DMS53 (cell line): Measurements from ENCODE around the gene NDUFS4.
A peak's percentile ranks its signal among the peaks of the same experiment; 100 is the strongest.
"Not testable (repeated sequence)": the region's sequence is repeated elsewhere in the genome, so short reads cannot be mapped to it uniquely, and the experiment has no call there.

Experiments
- DNase-seq: peaks from one replicate; lab custom pipeline; 2025; lab: John Stamatoyannopoulos, UW

The NDUFS4 gene

DNA sequence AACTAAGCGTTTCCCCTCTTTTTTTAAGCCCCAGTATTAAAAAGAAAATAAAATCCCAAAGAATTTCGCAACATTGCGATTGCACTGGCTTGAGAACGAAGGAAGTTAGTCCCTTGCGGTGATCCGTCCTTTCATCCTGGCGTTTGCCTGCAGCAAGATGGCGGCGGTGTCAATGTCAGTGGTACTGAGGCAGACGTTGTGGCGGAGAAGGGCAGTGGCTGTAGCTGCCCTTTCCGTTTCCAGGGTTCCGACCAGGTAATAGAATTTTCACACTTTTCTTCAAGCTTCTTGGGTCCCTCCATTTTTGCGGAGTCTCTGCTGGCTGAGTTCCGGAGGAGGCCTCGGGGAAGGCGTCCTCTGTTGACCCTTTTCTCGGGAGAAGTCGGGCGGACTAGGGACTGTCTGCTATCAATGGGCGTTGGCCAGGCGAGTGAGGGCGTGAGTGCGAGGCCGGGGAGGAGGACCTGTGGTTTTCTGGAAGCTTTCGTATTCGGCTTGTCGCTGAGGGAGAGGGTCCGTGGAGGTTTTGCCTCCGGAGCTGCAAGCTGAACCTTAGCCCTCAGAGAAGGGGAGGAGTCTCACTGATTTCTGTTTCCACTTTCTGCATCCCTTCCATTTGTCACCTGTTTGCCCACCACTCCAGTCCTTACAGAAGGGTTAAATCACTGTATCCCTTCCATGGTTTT is at the start of gene NDUFS4:
Gene NDUFS4, plus strand, starts transcription at position 134 of the 686 bp plus-strand sequence. Its CDS starts 24 bp downstream, at position 158.
- peak; percentile 93 for DNase-seq

DNA sequence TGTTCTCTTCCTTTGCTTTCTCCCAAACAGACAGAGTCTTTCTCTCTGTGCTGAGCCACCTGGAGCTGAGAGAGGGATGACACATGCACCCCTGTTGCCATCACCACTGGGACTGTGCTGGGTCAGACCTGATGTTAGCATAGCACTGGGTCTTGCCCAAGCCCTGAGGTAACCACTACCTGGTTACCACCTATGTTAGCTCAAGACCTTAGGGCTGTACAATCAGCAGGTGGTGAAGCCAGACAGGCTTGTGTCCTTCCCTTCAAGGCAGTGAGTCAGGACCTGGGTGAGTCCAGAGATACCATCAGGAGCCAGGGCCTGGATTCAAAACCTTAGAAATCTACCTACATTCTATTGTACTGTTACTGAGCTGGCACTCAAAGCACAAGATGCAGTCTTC is 47.9 kb upstream of the NDUFS4 start:
- DNase-seq = no peak

DNA sequence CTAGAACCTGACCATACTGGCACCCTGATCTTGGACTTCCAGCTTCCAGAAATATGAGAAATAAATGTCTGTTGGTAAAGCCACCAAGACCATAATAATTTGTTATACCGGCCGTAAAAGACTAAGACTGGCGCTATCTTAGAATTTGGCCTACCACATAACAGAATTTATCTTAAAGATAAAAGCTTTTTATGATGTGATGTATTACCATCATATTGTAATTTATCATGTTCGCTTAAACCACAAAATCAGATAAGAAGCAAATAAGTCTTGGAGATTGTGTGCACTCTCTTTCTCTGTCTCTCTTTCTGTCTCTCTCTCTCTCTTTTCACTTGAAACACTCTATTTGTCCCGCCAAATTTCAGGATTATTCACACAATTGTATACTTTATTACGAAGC is 44.5 kb upstream of the NDUFS4 start:
- DNase-seq = no peak

DNA sequence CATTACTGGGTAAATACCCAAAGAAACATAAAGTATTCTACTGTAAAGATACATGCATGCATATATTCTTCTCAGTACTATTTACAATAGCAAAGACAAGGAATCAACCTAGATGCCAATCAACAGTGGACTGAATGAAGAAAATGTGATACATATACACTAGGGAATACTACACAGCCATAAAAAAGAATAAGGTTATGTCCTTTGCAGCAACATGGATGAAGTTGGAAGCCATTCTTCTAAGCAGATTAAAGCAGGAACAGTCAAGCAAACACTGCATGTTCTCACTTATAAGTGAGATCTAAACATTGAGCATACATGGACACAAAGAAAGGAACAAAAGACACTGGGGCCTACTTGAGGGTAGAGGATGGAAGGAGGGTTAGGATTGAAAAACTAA is 39.6 kb upstream of the NDUFS4 start:
- DNase-seq = no peak

DNA sequence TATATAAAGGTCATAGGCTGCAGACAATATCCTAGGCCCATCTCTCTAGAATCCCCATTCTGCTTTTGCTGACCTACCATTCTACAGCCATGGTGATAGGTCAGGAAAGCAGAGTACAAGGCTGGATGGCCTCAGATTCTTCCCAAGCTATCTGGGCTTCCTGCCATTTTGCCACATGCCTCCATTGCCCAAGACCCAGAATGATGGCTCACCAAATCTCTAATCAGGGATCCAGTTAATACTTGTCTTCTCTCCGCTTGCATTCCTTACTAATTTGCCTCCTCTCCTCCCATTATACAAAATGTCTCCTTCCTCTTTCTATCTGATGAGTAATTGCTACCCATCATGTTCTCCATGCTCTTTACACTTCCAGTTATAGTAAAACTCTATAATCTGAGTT is 22.7 kb upstream of the NDUFS4 start:
- DNase-seq = no peak

DNA sequence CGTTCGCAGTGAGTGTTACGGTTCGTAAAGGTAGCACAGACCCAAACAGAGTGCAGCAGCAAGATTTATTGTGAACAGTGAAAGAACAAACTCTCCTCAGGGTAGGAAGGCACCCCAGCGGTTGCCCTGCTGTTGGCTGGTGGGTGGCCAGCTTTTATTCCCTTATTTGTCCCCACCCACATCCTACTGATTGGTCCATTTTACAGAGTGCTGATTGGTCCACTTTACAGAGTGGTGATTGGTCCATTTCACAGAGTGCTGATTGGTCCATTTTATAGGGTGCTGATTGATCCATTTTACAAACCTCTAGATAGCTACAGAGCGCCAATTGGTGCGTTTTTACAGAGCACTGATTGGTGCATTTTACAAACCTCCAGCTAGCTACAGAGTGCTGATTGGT is 19.7 kb upstream of the NDUFS4 start:
- not testable (repeated sequence) for DNase-seq

DNA sequence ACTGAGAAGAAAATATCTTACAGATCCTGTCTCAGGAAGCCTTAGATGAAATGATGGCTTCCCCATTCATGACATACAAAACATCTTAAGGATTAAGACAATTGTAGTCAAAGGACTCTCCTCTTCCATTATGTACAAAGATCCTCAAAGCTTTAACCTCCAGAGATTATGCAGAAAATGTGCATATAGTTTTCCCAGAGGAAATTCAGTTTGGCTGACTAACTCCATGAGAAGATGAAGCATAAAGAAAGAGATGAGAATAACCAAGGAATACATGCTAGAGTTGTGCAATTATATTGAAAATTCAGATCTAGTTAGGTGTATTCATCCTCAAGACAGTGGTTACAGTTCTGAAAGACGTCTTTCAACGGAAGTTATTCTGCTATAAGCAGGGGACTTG is 18.6 kb upstream of the NDUFS4 start:
- DNase-seq = no peak

DNA sequence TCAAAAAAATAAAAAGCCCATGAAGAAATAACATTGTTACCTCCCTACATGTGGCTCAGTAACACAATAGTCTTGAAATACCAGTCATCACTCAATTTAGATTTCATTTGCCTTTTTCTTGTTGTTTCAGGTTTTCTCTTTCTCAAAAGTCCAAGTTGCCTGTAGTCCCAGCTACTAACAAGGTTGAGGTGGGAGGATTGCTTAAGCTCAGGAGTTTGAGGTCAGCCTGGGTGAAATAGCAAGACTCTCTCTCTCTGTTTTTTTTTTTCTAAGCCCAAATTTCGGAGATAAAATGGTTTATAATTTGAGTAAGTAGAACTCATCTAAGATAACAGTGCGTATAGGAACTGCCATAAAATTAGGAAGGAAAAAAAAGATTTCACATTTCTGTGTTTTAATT is 17.5 kb upstream of the NDUFS4 start:
- no peak for DNase-seq

DNA sequence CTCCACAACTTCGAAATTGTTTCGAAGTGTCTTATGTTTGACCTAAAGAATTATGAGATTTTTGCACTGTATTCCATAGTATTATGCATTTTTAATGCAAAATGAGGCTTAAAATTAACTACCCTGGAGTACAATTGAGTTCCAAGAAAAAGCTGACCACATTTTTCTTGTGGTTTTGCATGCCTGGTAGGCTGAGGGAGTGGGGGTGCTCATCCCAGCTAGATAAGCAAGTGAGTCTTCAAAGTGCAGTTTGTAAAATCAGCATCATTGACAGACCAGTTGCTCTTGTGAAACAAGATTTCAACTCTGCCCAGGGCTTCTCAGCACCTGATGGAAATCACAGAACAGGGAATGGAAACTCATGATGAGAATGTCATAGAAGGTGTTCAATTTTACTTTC is 17.0 kb upstream of the NDUFS4 start:
- DNase-seq = no peak

DNA sequence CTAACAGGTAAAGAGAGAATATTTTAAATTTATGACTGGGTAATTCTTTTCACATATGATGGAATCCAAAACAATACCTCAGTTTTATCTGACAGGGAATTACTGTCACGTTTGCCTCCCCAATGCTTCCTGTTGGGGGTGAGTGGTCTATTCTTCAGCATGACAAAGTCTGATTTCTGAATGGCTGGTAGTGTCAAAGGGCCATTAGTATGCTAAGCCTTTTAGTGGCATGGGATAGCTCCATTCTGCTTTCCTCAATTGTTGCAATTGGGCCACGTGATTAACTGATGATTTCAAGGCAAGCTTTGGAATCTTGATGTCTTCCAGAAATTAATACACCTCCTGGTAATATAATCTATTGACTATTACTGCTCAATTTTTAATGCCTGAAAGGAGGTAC is 14.7 kb upstream of the NDUFS4 start:
- DNase-seq = no peak

DNA sequence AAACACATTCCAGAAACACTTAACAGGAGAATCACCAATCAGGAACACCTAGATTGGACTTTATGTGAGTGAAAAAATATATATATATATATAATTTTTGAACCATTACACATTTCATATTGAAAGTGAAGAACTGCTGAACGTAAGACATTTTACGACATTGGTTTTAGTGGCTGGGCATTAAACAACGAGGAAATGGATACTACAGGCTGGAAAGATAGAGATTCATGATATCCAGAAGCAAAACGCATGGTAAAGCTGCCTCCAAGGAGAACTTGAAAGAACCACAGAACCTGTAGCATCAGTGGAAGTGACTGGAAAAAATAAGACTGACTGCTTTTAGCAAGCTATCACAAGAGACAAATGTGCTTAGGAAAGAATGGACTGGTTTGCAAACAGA is 13.2 kb upstream of the NDUFS4 start:
- DNase-seq = no peak

DNA sequence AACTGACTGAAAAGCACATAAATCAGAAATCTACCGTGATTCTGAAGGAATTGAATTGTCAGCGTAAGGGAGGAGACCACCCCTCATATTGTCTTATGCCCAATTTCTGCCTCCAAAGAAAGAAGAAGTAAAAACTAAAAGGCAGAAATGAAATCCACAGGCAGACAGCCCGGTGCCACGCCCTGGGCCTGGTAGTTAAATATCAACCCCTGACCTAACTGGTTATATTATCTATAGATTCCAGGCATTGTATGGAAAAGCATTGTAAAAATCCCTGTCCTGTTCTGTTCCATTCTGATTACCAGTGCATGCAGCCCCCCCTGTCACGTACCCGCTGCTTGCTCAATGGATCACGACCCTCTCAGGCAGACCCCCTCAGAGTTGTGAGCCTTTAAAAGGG is 11.9 kb upstream of the NDUFS4 start:
- DNase-seq = not testable (repeated sequence)

DNA sequence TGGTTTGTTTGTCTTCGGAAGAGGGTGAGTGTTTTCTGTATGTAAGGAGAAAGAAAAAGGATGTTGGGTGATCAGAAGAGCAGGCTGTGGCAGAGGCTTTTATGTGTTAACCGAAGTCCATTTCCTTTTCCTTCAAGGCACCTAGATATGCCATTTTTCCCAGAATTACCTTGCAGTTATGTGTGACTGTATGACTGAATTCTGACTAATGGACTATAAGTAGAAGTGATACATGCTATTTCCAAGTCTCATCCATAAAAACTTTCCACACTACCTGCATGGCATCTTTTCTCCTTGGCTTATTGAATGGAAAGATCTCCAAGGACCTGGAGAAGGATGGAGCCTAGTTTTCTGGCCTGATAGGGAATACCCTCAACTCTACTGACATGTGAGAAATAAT is 10.6 kb upstream of the NDUFS4 start:
- DNase-seq = no peak

DNA sequence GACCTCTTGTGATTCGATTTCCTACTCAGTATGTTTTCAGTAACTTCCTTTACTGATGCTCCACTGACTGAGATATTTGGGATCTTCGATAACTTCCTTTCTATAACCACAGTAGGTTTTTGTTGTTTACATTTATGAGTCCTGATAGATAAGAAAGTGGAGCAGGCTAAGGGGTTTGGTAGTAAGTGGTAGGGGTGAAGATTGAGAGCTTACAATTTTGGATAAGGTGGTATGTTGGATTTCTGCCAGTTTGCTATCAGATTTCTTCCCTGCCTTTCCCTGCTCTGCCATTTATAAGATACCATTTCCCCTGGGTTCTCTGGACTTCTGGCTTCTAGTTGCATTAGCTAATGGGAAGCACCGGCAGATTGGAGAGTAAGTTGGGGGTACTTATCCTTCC is 7.9 kb upstream of the NDUFS4 start:
- no peak for DNase-seq

DNA sequence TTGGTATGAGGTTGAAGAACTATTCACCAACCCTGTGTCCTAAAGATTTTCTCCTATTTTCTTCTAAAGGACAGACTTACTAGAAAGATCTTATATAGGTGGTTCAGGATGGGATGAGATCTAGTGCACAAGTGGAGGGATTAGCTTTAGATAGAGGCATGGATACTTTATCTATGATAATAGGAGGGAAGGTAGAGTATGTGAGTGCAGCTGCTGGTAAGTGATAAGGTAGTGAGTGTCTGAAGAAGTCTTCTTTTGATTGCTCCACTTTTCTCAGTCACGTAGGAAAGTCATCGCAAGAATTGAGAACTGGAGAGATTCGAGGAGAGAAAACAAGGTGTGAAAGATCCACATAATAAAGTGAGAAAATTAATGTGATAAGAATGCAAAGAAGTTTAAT is 6.0 kb upstream of the NDUFS4 start:
- DNase-seq = no peak

DNA sequence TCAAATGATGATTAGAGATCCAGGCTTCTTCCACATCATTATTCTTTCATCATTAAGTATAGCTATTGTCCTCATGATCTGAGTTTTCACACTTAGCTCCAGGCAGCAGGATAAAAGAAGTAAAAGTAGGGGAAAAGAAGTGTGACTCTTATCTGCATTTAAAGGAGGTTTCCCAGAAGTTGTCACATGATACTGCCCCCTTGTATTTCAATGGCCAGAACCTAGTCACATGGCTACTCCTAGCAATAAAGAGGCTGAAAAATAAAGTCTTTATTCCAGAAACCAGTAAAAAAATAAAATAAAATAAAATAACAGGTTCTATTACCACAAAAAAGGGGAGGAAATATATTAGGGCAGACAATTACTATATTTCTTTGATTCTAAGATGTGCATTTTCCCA is 5.3 kb upstream of the NDUFS4 start:
- DNase-seq = no peak

DNA sequence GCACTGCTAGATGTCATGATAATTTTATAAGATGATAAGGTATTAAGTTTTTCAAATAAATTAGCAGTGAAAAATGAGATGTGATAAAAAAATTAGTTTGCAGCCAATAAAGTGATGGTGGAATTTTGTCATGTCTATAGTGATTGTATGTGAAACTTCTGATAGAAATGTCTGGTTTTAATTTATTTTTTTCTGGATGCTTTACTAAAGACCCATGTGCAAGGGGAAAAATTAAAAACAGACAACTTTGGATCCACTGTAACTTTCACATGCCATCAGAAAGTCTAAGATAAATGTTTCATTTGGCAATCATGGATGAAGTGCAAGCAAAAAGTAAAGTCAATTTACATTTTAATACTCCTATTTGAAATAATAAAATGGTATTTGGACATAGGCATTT is 4.4 kb upstream of the NDUFS4 start:
- DNase-seq = no peak

DNA sequence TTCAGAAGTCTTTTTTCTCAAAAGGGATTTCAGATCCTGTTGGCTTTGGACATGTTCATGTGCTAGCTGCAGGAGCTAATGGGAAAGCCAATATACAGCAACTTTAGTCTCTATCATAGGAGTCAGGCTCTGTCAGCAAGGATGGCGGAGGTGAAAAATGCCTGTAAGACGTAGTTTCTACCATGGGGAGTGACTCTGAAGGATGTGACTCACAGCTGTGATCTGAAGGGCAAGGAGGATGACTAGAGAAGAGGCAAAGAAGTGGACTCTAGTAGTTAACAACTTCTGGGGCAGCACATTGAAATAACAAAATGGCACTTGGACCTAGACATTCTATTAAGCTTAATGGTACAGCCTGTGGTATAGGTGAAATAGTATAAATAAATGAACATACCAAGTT is 3.1 kb upstream of the NDUFS4 start:
- DNase-seq = no peak

DNA sequence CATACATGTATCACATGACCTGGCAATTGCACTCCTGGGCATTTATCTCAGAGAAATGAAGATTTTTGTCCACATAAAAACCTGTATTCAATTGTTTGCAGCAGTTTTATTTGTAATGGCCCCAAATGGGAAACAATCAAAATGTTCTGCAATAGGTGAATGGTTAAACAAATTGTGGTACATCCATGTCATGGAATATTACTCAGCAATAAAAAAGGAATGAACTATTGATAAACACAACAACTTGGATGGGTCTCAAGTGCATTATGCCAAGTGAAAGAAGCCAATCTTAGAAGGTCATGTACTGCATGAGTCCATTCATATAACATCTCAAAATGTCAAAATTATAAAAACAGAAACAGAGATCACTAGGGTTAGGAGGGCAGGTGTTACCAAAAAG is 1.5 kb upstream of the NDUFS4 start:
- DNase-seq = no peak

DNA sequence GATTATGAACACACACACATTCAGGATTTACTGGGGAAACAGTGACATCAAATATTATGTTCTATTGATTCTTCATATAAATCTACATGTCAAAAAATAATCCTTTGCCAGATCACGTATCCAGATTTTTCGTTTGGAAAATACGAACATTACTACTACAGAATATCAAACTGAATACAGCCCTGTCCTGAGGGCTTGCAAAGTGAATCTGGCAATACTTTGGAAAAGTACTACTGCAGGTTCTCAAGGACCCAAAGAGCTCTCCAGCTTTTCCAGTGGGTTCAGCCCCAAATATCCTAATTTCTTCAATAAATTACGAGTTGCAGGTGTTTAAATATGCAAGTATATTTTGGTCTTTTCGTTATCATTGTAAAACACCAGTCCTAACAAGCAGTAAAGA is 411 bp upstream of the NDUFS4 start:
- DNase-seq = peak; percentile 53

DNA sequence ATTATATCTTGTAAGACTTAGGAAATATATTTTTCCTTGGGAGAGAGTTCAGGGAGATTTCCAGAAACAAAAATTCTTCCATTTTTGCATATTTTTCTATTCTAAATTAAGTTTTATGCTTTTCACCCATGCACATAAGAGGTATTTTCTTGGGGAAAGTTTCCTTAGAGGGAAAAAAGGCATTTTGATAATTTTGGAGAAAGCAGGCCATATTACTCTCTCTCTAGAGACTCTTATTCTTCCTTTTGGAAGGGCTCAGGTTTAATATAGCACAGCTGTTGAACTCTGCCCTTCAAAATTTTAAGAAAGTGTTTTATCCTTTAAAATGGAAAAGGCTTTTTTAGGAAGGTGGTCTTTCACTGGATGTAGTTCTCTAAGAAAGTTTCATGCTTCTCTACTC is 8.0 kb downstream of the NDUFS4 start:
- DNase-seq = no peak

DNA sequence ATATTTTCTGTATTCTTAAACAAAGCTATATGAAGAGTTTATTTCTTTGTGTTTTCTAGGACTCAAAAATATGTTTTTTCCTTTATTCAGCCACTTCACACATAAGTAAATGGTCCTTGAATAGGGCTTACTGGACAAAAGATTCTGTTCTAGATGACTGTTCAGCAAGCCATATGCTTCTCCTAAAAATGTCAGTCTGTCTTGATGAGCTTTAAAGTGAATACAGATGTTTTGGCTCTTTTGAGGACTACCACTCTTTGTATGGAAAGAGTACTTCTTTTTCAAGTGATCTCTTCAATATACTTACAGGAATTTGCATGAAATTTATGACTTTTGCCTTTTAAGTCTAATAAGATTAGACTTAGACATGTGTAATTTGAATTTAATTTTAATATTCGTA is 8.4 kb downstream of the NDUFS4 start:
- DNase-seq = no peak

DNA sequence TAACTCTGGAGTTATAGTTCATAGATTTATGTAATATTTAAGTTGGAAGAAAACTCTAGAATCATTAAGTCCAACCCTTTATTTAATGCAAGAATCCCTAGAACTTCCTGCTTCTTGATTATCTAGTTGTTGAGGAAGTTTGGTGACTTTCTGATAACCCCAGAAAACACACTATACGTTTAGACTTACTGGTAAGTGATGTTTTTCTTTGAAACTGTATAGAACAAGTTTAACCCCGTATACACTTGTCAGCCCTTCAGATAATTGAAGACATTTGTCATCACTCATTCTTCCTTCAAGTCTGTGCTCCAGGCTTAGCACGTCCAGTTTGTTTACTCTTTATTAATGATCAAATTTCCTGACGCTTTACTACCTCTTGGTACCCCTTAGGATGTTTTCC is 9.0 kb downstream of the NDUFS4 start:
- no peak for DNase-seq

DNA sequence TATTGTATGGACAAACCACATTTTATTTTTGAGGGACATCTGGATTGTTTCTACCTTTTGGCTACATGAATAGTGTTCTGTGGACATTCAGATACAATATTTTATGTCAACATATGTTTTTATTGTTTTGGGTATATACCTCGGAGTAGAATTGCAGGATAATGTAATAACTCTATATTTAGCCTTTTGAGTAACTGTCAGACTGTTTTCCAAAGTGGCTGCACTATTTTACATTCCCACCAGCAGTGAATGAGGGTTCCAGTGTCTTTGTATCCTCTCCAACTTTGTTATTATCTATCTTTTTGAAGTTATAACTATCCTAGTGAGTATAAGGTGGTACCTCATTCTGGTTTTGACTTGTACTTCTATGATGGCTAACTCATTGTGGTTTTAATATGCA is 11.0 kb downstream of the NDUFS4 start:
- no peak for DNase-seq

DNA sequence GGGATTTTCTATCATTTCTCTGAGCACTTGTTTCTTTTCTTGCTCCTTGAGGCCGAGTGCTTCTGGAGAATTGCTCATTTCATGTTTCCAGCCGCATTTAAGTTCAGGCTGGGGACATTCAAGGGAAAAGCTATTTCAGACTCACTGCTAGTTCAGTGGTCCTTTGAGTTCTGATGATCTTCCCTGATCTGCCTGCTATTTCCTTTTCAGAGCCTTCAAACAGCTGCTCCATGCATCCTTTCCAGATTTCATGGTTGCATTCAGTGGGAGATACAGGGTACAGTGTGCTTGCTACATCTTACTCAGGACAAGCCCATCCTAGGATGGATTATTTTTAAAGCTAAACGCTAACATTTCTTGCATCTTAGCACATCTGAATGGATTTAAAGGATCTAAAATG is 14.7 kb downstream of the NDUFS4 start:
- no peak for DNase-seq
